ENCODE data around the gene ERN1.

The ERN1 gene

DNA sequence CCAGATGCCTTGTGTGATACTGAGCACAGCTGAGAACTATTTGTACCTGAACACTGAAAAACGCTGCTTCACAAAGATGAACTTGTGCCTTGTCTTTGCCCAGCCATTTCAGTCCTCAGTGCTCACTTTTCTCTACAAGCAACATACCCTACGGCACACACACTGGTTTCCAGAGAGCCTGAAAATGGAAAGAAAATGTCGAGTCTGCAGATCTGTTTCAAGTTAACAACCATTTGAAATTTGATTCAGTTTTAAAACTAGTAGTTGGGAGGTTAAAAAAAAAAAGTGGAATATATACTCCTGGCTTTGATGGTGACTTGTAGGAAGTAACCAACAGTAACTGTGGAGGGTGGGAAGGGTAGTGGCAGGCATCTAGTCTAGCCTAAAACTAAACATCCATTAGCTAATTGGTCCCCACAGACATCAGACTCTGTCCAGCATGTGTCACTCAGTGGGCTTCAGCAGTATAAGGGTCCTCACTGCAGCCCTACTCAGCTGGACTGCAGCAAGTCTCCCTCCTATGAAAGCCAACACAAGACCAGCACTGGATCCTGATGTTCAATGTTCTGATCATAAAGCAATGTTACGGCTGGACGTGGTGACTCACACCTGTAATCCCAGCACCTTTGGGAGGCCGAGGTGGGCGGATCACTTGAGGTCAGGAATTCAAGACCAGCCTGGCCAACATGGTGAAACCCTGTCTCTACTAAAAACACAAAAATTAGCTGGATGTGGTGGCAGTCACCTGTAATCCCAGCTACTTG lies 27.1 kb downstream of the ERN1 start:
- Mint-ChIP-seq H3K27me3 (ENCODE audit: low read depth) (peaks cover 3% of the 10 kb centered on the region), H3K4me1 (peaks cover 11% of the 10 kb centered on the region), H3K9me3 (no peaks in the 10 kb centered on the region), H3K4me3 (no peak overlapping the region), H3K27ac (peak overlapping the region in 1 of 3 experiments; percentile 34), H3K36me3 (ENCODE audit: low read depth) (peaks cover 4% of the 10 kb centered on the region)
- TF ChIP-seq CTCF (IDR thresholded peaks at IDR 0.05; ENCODE audit: unreplicated experiment in 3 of 3) = no peak

GRCh38 chr17:64099543-64099942 lies 30.4 kb downstream of the ERN1 start:
- no peak overlapping the region for H3K27ac Mint-ChIP-seq
- TF ChIP-seq CTCF (IDR thresholded peaks at IDR 0.05; ENCODE audit: unreplicated experiment in 3 of 3) = no peak
- H3K4me3 Mint-ChIP-seq = no peak overlapping the region
- peaks cover 3% of the 10 kb centered on the region for H3K27me3 Mint-ChIP-seq (ENCODE audit: low read depth)
- no peaks in the 10 kb centered on the region for H3K9me3 Mint-ChIP-seq
- peaks cover 24% of the 10 kb centered on the region for H3K36me3 Mint-ChIP-seq (ENCODE audit: low read depth)
- H3K4me1 Mint-ChIP-seq = peaks cover 7% of the 10 kb centered on the region

- no peak for TF ChIP-seq CTCF (IDR thresholded peaks at IDR 0.05; ENCODE audit: unreplicated experiment in 3 of 3)
- Mint-ChIP-seq H3K36me3 (ENCODE audit: low read depth) (peaks cover 24% of the 10 kb centered on the region), H3K27ac (no peak overlapping the region), H3K4me1 (peaks cover 7% of the 10 kb centered on the region), H3K27me3 (ENCODE audit: low read depth) (peaks cover 3% of the 10 kb centered on the region), H3K9me3 (no peaks in the 10 kb centered on the region), H3K4me3 (no peak overlapping the region)
These were observed 32.6 kb downstream of the ERN1 start for GRCh38 chr17:64097196-64097936.

DNA sequence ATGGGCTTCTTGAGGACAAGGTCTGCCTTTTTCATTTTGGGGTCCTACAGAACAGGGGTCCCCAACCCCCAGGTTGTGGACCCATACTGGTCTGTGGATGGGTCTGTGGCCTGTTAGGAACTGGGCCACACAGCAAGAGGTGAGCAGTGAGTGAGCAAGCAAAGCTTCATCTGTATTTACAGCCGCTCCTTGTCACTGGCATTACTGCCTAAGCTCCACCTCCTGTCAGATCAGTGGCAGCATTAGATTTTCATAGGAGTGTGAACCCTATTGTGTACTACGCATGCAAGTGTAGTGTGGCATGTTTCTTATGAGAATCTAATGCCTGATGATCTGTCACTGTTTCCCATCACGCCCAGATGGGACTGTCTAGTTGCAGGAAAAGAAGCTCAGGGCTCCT lies 33.9 kb downstream of the ERN1 start:
- TF ChIP-seq CTCF (IDR thresholded peaks at IDR 0.05; ENCODE audit: unreplicated experiment in 3 of 3) = no peak
- no peak overlapping the region for H3K4me3 Mint-ChIP-seq
- peaks cover 20% of the 10 kb centered on the region for H3K36me3 Mint-ChIP-seq (ENCODE audit: low read depth)
- peaks cover 3% of the 10 kb centered on the region for H3K27me3 Mint-ChIP-seq (ENCODE audit: low read depth)
- H3K4me1 Mint-ChIP-seq = peaks cover 9% of the 10 kb centered on the region
- no peaks in the 10 kb centered on the region for H3K9me3 Mint-ChIP-seq
- no peak overlapping the region for H3K27ac Mint-ChIP-seq

GRCh38 chr17:64095144-64095882 lies 34.6 kb downstream of the ERN1 start:
- peaks cover 20% of the 10 kb centered on the region for H3K36me3 Mint-ChIP-seq (ENCODE audit: low read depth)
- no peak overlapping the region for H3K27ac Mint-ChIP-seq
- H3K4me3 Mint-ChIP-seq = no peak overlapping the region
- peaks cover 14% of the 10 kb centered on the region for H3K4me1 Mint-ChIP-seq
- peaks cover 3% of the 10 kb centered on the region for H3K27me3 Mint-ChIP-seq (ENCODE audit: low read depth)
- no peak for TF ChIP-seq CTCF (IDR thresholded peaks at IDR 0.05; ENCODE audit: unreplicated experiment in 3 of 3)
- H3K9me3 Mint-ChIP-seq = no peaks in the 10 kb centered on the region

Data from nephron (organoid).